IPS-18a (cell line): ENCODE data around the gene PGAP3.

Experiments used
- H3K27ac ChIP-seq: one replicate; pipeline ENCODE4 v1.5.1; 2013; ENCODE audit warnings: low read length
- H3K27me3 ChIP-seq: one replicate; pipeline ENCODE4 v1.6.1; 2013; ENCODE audit warnings: mild to moderate bottlenecking, low read length; ENCODE audit not compliant: control insufficient read depth, insufficient read depth
- H3K36me3 ChIP-seq: one replicate; pipeline ENCODE4 v1.6.1; 2013; ENCODE audit warnings: low read depth, low read length; ENCODE audit not compliant: control insufficient read depth
- H3K4me1 ChIP-seq: one replicate; pipeline ENCODE4 v1.6.1; 2013; ENCODE audit warnings: low read depth, low read length; ENCODE audit not compliant: control insufficient read depth
- H3K4me3 ChIP-seq: one replicate; pipeline ENCODE4 v1.5.1; 2013; ENCODE audit warnings: low read length
- H3K9ac ChIP-seq: one replicate; pipeline ENCODE4 v1.6.1; 2013; ENCODE audit warnings: mild to moderate bottlenecking, low read length, moderate library complexity
- H3K9me3 ChIP-seq: one replicate; pipeline ENCODE4 v1.6.1; 2013; ENCODE audit warnings: low read depth, low read length; ENCODE audit not compliant: control insufficient read depth

Gene PGAP3

DNA sequence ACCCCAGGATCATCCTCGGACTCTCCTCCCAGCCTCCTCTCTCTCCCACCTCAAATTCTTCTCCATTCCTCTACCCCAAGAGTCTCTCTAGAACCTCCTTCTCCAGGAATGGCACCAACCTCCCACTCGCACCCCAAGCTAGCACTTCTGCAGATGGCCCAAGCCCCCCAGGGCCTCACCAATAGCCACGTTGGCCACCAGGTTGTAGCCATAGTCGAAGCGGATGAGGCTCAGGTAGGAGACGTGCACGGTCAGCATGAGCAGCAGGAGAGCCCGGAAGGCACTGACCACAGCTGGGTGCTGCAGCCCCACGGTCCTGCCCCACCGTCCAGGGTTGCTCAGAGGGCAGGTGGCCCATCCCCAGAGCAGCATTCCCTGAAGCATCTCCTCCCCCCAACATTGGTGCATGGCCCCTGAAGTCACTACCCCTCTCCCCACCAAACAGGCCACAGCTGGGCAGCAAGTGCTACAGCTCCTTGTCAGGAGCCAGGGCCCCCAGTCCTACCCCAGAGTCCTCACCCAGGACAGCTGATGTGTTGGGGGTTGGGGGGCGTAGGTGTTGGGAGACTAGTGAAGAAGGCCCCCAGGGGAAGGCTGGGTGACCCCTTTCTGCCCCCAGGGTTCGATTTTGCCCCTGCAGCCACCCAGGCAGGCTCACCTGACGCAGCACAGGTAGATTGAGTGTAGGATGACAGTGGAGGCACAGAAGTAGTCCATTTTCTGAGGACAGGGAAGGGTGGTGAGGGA is 14.3 kb downstream of the PGAP3 start:
- Histone ChIP-seq H3K4me3 (no peak overlapping the region), H3K36me3 (no peaks in the 10 kb centered on the region), H3K27me3 (peaks cover 7% of the 10 kb centered on the region), H3K4me1 (peaks cover 3% of the 10 kb centered on the region), H3K9ac (no peak overlapping the region), H3K27ac (no peak overlapping the region), H3K9me3 (no peaks in the 10 kb centered on the region)

DNA sequence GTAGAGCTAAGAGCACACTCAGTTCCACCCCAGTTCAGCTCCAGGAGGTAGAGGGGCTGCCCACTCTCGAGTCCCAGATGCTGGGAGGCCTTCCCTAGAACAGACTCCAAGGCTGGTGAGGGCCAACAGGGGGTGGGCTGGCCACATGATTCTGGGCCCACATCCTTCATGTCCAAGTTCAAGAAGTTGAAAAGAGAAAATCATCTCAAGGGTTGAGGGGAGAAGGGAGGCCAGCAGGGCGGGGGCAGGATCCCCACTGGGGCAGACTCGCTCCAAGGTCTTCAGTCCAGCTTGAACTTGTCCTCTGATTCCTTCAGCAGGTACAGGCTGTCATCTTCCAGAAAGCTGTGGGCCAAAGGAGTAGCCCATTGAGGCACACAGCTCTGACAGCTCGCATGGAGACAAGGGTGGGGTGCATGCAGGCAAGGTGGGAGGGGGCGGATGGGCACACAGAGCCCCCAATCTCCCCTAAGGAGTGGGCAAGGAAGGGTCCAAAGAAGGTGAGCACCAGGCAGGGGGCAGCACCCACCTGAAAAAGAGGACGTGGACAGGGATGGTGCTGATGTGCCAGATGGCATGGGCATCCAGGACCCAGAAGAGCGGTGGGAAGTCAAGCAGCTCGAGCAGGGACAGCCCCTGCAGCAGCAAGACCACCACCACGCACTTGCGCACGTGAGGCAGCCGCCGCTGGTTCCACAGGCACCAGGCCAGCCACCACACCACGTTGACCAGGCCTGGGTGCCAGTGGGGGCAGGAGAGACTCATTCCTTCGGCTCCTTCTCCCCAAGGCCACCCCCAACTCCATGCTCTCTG is 15.1 kb downstream of the PGAP3 start:
- Histone ChIP-seq H3K9me3 (no peaks in the 10 kb centered on the region), H3K4me1 (peaks cover 3% of the 10 kb centered on the region), H3K9ac (no peak overlapping the region)

DNA sequence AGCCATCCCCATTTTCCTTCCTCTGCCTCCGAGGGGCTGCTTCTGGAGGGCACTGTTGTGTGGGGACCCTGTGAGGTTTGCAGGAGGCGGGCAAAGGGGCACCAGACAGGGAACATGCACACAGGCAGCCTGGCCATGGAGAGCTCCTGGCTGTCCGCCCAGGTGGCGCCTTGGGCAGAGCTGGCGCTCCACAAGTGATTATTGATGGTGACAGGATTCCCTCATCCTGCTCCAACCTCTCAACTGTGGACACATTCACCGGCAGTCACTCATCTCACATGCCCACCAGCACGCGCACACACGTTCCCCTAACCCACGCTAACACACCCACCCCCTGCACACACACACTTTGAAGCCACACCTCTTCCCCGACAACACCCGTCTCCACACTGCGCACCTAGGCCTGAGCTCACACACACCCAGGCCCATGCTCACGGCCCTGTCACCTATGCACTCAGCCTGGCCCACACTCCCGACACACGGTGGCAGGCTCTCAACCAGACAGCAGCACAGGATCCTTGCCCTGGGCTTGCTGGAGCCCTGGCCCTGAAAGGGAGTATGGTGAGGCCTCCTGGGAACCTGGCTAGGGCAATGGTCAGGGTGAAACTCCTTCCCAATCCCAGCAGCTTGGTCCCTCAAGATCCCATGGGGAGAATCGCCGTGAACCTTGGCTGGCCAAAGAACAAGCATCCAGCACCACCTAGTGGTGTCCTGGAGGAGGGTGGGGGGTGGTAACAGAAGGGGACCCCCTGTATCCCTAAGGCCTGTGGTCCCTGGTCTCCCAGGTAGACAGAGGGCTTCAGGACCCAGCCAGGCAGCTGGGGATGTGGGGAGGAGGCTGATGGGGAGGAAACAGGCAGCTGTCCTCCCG is 16.0 kb downstream of the PGAP3 start:
- Histone ChIP-seq H3K4me1 (peaks cover 7% of the 10 kb centered on the region), H3K9me3 (no peaks in the 10 kb centered on the region), H3K36me3 (no peaks in the 10 kb centered on the region), H3K4me3 (no peak overlapping the region), H3K9ac (no peak overlapping the region), H3K27ac (no peak overlapping the region), H3K27me3 (peaks cover 19% of the 10 kb centered on the region)

More for the DNA sequence above, 15.1 kb downstream of the PGAP3 start:
- Histone ChIP-seq H3K27ac (no peak overlapping the region), H3K27me3 (peaks cover 11% of the 10 kb centered on the region), H3K36me3 (no peaks in the 10 kb centered on the region), H3K4me3 (no peak overlapping the region)

DNA sequence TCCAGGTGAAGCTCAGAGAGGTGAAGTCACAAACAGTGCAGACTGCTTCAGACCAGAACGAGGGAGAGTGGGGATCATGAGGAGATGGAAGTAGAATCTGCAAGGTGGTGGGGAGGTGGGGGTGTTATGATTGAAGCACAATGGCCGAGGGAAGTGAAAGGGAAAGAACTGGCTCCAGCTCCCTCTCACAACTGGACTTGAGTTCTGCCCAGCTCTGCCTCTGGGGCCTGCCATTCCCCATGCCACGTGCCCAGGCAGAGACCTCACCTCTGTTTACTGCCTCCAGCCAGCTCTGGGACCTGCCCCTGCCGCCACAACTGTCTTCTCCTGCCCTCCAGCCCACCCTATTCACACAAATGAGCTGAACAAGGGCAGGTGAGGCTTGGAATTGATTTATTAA is 17.1 kb downstream of the PGAP3 start:
- no peaks in the 10 kb centered on the region for H3K36me3 ChIP-seq
- no peak overlapping the region for H3K4me3 ChIP-seq
- no peaks in the 10 kb centered on the region for H3K9me3 ChIP-seq
- peaks cover 8% of the 10 kb centered on the region for H3K4me1 ChIP-seq
- no peak overlapping the region for H3K27ac ChIP-seq
- no peak overlapping the region for H3K9ac ChIP-seq
- H3K27me3 ChIP-seq, result peaks cover 31% of the 10 kb centered on the region

DNA sequence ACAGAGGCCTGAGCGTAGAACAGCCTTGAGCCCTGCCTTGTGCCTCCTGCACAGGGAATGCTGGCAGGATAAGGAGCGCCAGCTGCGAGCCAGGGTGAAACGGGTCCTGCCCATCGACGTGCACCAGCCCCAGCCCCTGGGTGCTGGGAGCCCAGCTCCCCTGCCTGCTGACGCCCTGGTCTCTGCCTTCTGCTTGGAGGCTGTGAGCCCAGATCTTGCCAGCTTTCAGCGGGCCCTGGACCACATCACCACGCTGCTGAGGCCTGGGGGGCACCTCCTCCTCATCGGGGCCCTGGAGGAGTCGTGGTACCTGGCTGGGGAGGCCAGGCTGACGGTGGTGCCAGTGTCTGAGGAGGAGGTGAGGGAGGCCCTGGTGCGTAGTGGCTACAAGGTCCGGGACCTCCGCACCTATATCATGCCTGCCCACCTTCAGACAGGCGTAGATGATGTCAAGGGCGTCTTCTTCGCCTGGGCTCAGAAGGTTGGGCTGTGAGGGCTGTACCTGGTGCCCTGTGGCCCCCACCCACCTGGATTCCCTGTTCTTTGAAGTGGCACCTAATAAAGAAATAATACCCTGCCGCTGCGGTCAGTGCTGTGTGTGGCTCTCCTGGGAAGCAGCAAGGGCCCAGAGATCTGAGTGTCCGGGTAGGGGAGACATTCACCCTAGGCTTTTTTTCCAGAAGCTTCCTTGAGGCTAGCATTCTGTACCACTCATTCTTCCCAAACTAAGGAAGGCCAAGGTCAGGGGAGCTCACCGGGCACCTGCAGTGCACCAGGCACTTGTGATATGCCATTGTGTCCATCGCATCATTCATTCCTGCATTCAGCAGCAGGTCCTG is 17.7 kb downstream of the PGAP3 start:
- Histone ChIP-seq H3K9me3 (no peaks in the 10 kb centered on the region), H3K27ac (no peak overlapping the region), H3K4me1 (peaks cover 5% of the 10 kb centered on the region), H3K4me3 (no peak overlapping the region), H3K27me3 (peaks cover 31% of the 10 kb centered on the region), H3K9ac (no peak overlapping the region), H3K36me3 (no peaks in the 10 kb centered on the region)

DNA sequence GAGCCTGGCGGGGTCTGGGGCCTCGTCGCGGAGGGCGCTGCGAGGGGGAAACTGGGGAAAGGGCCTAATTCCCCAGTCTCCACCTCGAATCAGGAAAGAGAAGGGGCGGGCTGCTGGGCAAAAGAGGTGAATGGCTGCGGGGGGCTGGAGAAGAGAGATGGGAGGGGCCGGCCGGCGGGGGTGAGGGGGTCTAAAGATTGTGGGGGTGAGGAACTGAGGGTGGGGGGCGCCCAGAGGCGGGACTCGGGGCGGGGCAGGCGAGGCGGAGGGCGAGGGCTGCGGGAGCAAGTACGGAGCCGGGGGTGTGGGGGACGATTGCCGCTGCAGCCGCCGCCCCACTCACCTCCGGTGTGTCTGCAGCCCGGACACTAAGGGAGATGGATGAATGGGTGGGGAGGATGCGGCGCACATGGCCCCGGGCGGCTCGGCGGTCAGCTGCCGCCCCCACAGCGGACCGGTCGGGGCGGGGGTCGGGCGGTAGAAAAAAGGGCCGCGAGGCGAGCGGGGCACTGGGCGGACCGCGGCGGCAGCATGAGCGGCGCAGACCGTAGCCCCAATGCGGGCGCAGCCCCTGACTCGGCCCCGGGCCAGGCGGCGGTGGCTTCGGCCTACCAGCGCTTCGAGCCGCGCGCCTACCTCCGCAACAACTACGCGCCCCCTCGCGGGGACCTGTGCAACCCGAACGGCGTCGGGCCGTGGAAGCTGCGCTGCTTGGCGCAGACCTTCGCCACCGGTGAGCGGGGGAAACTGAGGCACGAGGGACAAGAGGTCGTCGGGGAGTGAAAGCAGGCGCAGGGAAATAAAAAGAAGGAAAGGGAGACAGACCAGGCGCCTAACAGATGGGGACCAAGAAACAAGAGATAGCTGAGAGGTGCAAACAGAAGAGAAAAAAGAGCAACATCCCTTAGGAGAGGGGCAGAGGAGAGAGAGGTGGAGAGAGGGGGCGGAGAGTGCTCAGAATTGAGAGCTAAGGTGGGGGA is 19.6 kb downstream of the PGAP3 start, which contains the start of gene PNMT:
TSS of gene PNMT (plus strand) at position 509 of the 980 bp plus-strand sequence. CDS start at position 532, 23 bp downstream.
- H3K9ac ChIP-seq, result peak within 1 kb of the TSS; percentile 23
- peaks cover 31% of the 10 kb centered on the region for H3K27me3 ChIP-seq

DNA sequence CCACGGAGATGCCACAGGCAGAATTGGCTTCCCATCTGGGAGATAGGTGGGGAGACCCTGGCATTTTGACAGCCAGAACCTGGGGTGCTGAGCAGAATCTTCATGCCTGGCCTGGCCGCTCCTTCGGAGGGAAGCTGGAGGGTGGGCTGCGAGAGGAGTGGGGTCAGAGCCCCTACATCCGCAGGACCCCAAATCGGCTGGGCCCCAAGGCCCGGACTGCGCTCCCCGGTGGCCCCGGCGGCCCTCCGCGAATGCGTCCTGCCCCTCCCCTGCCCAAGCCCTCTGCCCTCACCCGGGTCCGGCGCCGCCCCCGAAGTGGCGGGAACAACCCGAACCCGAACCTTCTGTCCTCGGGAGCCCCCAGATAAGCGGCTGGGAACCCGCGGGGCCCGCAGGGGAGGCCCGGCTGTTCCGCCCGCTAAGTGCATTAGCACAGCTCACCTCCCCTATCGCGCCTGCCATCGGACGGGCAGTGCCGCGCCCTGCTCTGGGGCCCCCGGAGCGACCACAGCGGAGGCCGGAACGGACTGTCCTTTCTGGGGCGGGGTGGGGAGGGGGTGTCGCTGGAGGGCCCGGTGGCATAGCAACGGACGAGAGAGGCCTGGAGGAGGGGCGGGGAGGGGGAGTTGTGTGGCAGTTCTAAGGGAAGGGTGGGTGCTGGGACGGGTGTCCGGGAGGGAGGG is 20.5 kb downstream of the PGAP3 start:
- peaks cover 31% of the 10 kb centered on the region for H3K27me3 ChIP-seq
- no peak overlapping the region for H3K9ac ChIP-seq
- H3K36me3 ChIP-seq, result no peaks in the 10 kb centered on the region
- H3K4me3 ChIP-seq, result peak overlapping the region; percentile 52
- no peaks in the 10 kb centered on the region for H3K9me3 ChIP-seq
- no peak overlapping the region for H3K27ac ChIP-seq
- peaks cover 19% of the 10 kb centered on the region for H3K4me1 ChIP-seq

More for the DNA sequence above, 19.6 kb downstream of the PGAP3 start, which contains the start of gene PNMT:
- Histone ChIP-seq H3K36me3 (no peaks in the 10 kb centered on the region), H3K4me1 (peaks cover 14% of the 10 kb centered on the region), H3K9me3 (no peaks in the 10 kb centered on the region), H3K27ac (no peak within 1 kb of the TSS), H3K4me3 (peak within 1 kb of the TSS; percentile 52)

DNA sequence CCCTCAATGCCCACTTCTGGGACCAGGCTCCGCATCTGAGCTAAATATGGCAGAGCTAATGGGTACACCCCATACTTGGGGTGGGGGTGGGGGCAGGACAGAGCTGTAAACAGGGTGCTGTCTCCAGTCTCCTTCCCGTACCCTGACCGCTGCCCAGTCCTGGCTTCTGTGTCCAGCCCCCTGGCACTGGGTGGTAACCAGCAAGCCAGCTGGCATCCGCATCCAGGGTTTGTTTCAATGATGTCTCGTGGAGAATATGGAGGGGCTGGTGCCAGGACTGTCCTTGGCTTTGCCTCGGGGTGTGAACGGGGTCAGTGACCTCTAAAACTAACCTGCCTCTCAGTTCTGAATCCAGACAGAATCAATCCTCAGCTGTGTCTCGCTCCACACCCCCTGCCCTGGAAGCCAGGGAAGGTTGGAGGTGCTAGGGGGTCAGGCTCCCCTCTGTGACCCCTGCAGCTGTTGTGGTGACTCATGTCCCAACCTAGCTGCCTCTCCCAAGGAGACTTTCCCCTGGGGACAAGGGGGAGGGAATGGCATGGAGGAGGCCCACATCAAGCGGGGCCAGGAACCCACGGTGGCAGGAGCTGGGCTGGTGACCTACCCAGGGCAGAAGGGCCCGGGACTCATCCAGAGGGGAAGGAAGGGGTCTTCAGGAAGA is 21.1 kb downstream of the PGAP3 start:
- Histone ChIP-seq H3K4me3 (no peak overlapping the region), H3K9ac (no peak overlapping the region), H3K9me3 (no peaks in the 10 kb centered on the region), H3K4me1 (peaks cover 19% of the 10 kb centered on the region), H3K36me3 (no peaks in the 10 kb centered on the region), H3K27ac (no peak overlapping the region), H3K27me3 (peaks cover 31% of the 10 kb centered on the region)

DNA sequence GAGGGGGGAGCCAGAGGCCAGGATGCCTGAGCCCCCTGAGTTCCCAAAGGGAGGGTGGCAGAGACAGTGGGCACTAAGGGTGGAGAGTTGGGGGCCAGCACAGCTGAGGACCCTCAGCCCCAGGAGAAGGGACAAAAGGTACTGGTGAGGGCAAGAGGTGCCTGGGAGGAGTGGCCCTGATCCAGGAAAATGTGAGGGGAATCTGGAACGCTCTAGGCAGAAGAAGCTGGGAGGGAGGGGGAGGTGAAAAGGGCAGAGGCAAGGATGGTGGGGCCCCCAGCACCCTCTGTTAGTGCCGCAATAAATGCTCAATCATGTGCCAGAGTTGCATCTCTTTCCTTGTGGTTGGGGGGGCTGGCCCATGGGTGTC is 21.6 kb downstream of the PGAP3 start:
- peaks cover 19% of the 10 kb centered on the region for H3K4me1 ChIP-seq
- no peak overlapping the region for H3K27ac ChIP-seq

More for the DNA sequence above, 21.6 kb downstream of the PGAP3 start:
- no peak overlapping the region for H3K4me3 ChIP-seq
- H3K9me3 ChIP-seq, result no peaks in the 10 kb centered on the region
- H3K9ac ChIP-seq, result no peak overlapping the region
- H3K27me3 ChIP-seq, result peaks cover 31% of the 10 kb centered on the region
- no peaks in the 10 kb centered on the region for H3K36me3 ChIP-seq
